ENCODE measurements around the gene AKR7A2.

The AKR7A2 gene

DNA sequence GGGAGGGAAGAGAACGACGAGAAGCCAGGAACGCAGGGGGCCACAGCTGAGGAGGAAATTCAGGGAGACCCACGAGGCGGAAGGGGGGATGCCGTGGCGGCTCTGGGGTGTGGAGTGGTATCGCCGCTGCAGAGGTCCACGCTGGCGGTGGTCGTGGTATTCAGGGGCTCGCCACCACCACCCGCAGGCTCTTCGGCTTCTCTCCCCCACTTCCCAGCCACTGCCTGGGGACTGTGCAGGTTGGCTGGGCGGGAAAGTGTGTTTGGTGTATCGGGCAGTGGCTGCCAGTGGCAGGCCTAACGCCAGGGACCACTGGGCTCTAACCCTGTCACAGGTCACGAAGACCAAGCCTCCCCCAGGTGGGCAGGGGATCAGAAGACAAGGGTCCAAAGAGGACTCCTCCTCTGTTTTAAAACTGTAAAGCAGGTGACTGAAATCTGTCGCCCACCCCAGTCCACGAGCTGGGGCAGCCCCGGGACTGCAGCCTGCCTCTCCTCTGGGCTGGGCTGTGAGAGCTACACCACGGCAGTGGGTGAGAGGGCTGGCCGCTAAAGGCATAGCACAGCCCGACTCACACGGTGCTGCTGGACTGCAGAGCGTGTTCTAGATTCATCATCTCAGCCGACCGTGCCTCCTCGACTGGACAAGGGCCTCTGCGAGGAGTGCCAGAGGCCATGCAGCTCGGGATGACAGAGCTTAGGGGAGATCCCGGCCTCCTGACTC, 31.1 kb upstream of the AKR7A2 start:
- no peak for DNase-seq

DNA sequence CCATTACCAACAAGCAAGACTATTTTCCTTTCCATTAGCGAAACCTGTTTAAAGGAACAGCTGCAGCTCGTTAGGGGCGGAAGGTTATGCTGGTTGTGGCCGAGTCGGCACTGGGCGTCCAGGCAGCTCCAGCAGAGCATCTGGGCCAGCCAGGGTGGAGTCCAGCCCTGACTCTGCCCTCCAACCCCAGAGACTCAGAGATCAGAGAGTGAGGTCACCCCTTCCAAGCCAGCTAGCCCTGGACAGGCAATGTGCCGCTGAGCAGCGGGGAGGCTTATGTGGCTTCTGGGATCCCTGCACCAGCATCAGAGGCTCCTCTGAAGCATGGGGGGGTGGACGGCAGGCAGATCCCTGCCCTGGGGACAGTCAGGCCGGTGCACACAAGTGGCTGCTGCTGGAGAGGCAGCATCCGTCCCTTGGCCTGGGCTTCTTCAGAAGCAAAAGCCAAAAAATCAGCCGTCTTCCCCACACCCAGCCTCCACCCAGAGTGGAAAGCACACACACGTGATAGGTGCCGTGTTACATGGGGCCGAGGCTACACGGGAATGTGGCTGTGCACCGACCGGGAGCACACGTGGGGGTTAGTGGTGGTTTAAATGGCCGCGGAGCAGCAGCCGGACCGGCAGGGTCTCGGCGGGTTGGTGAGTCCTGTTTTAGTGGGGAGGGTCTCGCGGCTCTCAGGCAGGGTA, 30.3 kb upstream of the AKR7A2 start:
- peak; percentile 36 for DNase-seq

DNA sequence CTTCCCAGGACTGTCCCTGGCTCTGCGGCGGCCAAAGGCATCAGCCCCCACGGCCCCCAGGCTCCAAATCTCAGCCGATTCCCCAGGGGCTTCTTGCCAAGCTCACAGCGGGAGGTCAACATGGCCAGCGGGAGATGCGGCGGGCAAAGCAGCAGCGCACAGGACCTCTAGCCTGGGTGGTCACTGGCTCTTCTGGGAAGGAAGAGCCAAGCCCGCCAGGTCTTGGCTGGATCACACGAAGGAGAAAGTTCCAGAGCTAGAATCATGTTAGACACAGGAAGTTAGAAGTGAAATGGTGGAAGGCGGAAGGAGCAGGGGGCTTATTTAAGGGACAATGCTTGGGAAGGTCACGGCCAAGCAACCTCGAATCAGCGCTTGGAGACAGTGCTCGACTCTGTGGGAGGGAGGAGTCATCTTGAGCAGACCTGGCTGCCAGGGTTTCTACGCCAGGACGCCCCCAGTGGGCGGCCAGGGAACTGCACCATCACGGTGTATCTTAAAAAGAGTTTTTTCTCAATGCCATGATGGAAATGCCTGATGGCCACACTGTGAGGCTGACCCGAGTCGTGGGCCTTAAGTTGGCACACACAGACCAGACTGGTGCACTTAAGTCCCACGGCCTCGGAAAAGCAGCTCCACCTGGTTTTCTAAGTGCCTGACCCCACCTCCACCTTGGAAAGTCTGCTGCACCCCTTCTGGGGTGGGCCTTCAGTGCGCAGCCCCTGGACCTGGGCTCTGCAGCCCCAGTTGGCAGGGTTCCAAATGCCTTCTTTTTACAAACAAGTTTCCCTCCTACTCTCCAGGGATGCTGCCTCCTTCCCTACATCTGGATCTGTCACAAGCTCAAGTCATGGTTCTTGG, 29.5 kb upstream of the AKR7A2 start:
- peak; percentile 86 for DNase-seq

DNA sequence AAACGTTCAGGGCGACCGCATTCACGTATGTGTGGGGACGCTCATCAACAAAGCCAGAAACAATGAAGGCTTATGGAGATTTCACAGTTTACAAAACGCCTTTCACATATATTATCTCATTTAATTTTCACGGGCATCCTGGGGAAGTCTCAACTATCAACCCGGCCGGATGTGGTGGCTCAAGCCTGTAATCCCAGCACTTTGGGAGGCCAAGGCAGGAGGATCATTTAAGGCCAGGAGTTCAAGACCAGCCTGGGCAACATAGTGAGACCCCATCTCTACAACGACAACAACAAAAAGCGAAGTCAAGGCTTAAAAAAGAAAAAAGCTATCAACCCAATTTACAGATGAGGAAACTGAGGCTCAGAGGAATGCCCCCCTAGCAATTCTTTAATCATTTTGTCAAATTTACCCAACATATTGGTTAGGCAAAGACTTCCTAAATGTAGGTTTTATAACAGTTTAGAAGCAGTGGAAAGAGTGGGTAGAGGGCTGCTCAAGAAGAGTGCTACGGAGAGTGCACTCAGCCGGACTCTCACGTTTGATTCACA, 28.5 kb upstream of the AKR7A2 start:
- no peak for DNase-seq

DNA sequence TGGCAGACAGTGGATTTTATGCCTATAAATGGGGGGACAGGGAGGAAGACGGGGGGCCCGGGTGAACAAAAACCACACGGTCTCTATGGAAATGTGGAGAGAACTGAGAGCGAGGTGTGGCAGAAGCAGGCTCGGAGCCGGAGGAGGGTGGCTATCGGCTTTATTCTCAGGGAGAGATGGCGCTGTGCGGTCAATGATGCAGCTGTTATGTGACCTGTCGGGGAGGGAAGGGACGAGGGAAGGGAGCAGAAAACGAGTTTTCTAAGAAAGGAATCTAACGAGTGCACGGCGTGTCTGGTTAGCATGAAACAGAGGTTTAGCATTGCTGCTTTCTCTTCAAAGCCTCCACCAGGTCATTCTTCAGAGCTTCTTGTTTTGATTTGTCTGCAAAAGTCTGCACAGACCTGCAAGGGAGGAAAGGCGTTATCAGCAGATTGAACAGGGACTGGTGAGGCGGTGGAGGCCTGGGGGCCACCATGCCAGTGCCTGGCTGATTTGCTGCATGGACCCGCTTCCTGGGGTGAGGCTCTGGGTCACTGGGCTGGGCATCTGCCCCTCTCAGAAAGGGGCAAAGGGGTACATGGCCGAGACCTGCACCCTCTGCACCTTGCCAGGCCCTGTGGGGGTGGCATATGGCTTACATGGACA, 27.4 kb upstream of the AKR7A2 start:
- no peak for DNase-seq

DNA sequence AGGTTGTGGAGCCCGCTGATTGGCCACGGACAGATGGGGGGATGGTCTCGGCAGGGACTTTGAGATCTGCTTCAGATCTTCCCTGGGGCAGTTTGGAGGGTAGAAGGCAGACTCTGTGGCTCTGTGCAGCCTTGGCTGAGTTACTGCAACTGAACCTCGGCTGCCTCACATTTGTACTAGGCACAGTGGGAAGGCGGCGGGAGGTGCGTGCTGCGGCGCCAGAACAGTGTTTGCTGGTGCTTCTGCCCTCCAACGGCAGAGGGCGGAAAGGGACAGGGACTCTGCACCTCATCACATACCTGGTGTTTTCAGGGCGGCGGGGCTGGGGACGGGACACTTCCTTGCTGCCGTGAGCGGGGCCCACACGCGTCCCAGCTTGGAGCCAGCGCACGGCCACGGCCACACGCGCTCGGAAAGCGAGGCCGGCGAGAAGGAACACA, 26.4 kb upstream of the AKR7A2 start:
- DNase-seq: no peak

DNA sequence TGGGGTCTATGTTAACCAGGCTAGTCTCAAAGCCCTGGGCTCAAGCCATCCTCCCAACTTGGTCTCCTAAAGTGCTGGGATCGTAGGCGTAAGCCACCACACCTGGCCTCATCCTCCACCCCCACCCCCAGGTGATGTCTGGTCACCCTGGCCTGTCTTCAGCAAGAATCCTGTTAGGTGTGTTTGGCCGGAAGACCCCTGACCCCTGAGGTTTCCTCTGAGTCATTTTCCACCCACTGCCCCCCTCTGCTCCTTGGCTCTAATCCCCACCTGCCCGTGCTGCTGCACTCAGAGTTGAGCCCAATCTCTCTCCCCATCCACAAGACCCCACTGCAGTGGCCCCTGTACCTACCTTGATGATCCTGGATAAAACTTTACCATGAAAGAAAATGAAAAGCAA, 25.3 kb upstream of the AKR7A2 start:
- DNase-seq: no peak

DNA sequence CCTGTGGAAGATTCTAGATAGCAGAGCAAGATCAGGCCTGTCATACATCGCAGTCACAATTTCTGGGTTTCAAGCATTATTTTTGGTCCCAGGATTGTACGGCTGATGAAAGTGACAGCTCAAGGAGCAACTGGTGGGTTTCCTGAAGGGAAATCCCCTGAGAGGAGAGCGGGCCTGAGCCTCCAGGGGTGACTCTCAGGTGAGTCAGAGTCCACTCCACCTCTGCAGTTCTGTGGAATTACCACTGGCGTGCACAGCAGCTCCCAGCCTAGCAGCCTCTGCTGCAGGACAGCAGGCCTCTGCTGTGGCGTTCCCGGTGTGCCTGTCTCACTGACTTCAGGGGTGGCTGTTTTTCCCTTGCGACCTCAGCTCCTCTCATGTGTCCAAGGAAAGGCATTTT, 24.6 kb upstream of the AKR7A2 start:
- peak; percentile 55 for DNase-seq

DNA sequence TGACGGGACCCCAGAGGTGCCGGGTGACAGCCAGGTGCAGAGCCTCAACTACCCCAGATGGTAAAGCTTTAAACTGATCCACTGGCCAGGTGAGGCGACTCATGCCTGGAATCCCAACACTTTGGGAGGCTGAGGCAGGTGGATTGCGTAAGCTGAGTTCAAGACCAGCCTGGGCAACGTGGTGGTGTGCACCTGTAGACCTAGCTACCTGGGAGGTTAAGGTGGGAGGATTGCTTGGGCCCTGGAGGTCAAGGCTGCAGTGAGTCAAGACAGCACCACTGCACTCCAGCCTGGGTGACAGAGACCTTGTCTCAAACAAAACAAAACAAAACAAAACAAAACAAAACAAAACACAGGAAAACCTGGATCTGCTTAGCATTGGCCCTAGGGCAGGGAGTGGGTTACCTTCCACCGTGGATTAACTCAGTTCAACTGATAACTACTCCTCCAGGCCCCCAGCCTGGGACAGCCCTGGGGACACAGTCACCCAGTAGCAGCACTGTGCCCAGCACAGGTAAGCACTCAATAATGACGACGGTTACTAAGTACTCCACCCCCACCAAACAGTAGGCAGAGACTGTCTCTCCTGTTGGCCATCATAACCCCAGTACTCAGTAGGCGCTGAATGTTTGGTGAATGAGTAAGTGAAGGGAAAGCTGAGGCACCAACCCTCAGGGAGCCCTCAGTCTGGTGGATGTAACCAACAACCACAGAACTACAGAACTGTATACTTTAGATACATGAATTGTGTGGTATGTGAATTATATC, 21.8 kb upstream of the AKR7A2 start:
- DNase-seq: no peak

DNA sequence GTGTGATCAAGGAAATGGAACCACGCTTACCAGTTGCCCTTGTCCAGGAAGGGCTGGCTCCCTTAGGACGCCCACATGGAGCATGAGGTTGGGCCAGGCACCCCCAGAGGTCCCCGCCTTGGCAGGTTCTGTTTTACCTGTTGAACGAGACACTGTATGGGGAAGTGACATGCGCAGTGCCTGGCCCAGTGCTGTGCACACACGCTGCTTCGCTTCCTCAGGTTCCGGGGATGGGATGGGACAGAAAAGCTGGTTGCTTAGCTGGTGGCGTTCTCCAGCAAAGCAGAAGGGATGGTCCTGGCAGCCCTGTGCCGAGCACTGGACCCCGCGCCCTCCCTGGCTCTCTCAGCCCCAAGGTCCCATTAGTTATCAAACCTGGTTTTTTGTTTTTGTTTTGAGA, 20.9 kb upstream of the AKR7A2 start:
- DNase-seq: no peak

DNA sequence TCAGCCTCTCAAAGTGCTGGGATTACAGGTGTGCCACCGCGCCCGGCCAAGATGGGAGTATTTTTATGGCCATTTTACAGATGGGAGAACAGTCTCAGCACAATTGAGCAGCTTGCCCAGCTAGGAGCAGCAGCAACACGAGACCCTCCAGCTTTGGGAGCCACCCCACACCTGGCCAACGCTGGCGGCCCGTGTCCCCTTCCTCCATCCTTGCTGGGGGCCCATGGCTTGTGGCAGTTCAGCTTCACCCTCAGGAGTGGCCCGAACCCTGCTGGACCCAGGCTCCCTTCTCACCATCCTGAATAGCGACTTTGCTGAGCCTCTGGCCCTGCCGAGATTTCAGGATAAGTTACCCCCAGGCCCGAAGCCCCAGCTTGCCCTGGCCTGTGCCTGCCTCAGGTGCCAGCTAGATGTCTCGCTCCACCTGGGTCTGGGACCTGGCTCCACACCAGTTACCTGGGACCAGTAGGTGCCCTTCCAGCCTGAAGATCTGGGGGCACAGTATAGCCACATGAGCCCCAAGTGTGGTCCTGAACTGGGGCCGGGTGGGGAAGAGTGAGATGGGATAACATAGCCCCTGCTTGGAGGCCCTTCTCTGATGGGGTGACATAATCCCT, 19.4 kb upstream of the AKR7A2 start:
- no peak for DNase-seq

DNA sequence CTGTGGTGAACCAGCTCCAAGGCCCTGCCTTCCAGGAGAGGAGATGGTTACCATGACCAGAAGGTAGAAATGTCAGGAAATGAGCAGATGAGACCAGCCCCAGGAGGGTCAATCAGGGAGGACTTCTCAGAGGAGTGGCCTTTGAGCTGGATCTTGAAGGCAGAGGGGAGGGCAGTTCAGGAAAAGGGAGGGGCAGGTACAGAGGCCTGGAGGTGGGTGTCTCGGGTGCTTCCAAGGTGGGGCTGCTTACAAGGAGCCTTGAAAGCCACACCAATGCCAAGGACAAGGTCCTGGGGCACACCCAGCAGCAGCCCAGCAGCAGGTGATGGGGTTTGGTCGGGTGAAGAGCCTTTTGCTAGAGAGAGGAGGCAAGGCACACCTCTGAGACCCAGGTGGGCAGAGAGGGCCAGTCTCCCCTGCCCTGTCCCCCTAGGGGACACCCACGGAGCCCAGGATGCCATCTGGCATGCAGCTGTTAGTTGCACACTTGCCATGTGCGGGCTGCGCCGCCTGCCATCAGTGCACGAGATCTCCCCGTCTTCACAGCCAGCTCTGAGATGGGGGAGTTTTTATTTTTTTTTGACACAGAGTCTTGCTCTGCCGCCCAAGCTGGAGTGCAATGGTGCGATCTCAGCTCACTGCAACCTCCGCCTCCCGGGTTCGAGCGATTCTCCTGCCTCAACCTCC, 18.6 kb upstream of the AKR7A2 start:
- DNase-seq: no peak

DNA sequence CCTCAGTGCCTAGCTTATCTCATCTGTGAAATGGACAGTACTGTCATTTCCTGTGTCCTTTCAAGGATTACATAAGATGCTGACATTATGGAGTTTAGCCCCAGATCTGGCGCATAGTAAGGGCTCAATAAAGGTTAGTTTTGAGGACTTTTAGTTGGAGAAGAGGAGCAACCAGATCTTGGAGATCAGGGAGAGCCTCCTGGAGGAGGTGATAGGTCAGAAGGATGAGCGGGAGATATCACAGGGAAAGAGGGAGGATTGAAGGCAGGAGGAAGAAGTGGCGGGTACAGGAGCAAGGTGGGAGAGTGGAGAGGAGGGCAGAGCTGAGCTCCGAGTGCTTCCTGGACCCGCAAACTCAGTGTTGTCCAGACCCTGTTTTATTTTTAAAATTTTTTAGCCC, 17.7 kb upstream of the AKR7A2 start:
- DNase-seq: no peak

DNA sequence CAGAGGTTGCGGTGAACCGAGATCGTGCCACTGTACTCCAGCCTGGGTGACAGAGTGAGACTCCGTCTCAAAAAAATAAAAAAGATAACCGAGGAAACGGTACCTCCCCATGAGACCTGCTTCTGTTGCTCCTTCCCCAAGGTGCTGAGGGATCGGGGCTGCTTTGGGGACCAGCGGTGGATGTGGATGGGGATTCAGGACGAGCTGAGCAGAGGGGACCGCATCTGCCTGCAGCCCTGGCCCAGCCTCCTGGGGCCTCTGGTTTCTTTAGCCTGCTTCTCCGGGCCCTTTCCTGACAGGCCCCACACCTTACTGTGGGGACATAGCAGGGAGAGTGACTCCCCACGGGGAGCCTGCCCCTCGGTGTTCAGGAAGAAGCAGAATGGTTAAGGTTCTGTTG, 17.2 kb upstream of the AKR7A2 start:
- no peak for DNase-seq

DNA sequence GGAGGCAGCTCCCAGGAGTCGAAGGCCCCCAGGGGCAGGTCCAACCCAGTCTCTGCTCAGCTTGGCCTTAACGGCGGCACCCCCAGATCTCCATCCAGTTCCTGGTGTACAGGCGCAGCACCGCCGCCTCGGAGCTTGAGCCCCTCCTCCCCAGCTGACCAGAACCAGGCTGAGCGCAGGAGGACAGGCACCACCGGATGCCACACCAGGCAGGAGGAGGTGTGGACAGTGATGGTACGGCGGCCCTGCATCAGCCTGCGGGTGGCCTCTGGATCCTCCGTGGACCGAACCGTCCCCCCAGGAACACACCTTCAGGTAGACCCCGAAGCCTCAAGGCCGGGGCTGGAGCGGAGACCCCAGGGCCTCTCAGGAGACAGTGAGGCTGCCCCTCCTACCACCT, 16.5 kb upstream of the AKR7A2 start:
- no peak for DNase-seq

DNA sequence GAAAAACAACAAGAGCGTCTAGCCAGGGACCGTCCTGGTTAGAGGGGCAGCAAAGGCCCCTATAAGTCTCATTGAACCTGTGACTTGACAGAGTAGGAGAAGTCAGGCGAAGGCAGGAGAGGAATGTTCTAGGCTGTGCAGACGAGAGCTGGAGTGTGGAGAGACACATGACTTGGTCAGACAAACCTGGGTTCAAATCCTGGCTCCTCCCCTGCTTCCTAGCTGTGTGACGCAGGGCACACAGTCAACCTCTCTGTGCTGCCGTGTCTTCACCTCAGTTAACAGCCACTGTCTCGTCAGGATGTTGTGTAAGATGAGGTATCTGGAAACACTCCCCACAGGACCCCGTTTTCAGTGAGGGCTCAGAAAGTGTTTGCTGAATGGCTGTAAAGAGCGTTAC, 15.8 kb upstream of the AKR7A2 start:
- DNase-seq: no peak

DNA sequence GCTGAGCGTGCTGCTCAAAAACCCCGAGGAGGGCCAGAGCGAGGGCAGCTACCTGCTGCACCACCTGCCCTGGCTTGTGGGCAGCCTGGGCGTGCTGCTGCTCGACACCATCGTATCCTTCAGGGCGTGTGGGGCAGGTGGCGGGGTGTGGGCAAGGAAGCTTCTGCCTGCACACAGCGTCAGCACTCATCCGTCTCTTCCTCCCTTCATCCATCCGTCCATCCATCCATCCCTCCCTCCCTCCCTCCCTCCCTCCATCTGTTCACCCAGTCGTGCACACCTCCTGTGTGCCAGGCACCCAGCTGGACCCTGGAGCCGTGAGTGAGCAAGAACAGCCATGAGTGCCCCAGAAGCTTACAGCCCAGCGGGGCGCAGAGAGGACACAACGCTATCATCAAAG, 15.4 kb upstream of the AKR7A2 start:
- DNase-seq: no peak

DNA sequence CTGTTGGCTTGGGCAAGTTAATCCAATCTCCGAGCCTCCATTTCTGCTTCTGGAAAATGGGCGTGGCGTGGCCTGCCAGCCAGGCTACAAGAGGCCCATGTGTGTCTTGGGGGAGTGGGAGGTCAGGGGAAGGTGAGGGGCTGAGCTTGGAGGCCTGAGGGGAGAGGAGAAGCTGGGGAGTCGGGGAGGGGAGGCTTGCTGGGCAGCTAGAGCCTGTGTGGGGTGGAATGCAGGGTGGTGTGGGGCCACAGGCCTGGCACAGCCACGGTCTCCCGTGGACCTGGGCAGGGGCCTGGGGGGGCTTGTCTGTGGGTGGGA, 14.8 kb upstream of the AKR7A2 start:
- DNase-seq: no peak

DNA sequence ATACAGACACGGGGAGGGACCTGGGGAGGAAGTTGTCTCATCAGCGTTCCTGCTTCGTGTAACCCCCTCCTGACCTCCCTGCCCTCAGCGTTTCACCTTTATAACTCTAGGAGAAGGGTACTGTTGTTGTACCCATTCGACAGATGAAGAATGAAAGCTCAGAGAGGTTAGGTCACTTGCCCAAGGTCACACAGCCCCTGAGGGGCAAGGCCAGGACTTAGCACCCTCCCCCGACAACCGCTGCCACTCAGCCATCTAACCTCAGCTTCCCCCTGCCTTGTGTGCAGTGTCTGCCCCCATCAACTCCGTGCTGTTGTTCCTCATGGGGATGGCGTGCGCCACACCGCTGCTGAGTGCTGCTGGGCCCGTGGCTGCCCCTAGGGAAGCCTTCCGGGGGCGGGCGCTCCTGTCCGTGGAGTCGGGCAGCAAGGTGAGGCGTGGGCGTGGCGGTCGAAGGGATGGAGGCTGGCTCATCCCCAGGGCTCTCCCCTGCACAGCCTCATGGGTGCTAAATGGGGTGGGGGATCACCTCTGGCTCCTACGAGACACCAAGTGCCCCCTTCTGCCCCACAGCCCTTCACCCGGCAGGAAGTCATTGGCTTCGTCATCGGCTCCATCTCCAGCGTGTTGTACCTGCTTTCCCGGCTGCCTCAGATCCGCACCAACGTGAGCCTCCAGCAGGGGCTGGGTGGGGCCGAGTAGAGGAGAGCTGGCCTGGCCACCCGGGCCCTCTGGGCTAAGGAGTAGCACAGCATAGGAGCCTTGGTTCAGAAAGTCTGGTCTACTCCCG, 14.2 kb upstream of the AKR7A2 start:
- DNase-seq: no peak

DNA sequence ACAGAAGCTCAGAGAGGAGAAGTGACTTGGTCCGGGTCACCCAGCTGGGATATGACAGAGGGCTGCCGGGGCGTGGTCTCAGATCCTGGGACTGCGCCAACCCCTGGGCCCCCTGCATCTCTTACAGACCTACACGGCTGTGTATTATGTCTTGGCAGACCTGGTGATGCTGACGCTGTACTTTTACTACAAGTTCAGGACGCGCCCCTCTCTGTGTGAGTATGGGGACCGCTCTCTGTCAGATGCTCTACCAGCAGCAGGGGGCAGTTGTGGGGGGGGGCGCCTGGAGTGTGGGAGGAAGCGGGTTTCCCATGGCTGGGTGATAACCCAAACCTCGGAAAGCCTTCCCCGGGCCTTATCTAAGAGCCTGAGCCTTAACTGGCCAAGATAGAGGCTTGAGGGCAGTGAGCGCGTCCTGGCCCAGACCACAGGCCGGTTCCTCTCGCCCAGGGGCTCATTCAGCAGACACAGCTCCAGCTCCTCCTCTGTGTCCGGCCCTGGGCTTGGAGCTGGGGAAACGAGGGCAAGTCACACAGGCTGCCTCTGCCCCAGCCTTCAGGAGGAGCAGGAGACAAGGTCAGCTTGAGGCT, 13.5 kb upstream of the AKR7A2 start:
- DNase-seq: no peak
